SU-DHL-6 (cell line): ENCODE data around the gene SCARB1.

Experiments
- EZH2phosphoT487 ChIP-seq: fragments of 200-600 bp; sonication (generic), shearing (Covaris generic); conservative IDR thresholded peaks from 2 replicates; pipeline ENCODE4 v1.6.1; 2018; ENCODE audit warnings: mild to moderate bottlenecking, antibody characterized with exemption, low read length, moderate library complexity, mixed read lengths
- TF ChIP-seq, protein P1 (sequence below): fragments of 200-600 bp; sonication (generic); IDR thresholded peaks from one replicate; pipeline ENCODE4 v1.5.1; 2017; ENCODE audit warnings: antibody characterized with exemption, mild to moderate bottlenecking, low read length, moderate library complexity; ENCODE audit not compliant: insufficient read depth, poor library complexity, severe bottlenecking

DNA sequence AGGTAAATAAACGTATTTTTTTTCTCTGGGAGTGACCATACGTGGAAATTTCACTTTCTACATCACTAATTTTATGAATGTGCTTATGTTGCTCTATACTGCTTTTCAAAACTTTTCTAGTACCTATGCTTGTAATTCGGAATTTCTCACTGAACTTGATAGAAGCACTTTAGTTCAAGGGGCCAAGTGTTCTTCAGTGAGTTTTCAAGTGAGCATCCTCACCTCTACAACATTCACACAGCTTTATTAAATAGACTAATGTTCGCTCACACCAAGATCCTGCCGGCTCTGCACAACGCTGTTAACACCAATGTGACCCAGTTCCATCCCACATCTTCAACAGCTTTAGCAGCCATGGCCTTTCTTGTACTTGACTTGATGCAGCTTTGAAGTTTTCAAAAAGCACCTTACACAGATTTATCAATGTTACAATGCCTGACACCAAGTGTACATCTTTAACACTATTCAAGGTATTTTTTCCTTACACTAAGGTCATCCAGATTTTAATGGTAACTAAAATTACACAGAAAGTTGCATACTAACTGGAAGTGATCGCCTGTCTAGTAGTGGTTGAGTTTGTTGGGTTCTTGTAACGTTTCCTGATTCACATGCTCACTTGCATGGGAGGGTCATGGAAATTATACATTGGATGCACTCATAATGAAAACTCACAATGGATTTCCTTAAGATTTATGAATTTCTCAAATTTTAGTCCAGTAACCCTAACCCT lies 46.3 kb upstream of the SCARB1 start:
- TF ChIP-seq, protein P1, sequence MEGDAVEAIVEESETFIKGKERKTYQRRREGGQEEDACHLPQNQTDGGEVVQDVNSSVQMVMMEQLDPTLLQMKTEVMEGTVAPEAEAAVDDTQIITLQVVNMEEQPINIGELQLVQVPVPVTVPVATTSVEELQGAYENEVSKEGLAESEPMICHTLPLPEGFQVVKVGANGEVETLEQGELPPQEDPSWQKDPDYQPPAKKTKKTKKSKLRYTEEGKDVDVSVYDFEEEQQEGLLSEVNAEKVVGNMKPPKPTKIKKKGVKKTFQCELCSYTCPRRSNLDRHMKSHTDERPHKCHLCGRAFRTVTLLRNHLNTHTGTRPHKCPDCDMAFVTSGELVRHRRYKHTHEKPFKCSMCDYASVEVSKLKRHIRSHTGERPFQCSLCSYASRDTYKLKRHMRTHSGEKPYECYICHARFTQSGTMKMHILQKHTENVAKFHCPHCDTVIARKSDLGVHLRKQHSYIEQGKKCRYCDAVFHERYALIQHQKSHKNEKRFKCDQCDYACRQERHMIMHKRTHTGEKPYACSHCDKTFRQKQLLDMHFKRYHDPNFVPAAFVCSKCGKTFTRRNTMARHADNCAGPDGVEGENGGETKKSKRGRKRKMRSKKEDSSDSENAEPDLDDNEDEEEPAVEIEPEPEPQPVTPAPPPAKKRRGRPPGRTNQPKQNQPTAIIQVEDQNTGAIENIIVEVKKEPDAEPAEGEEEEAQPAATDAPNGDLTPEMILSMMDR, result no peak
- TF ChIP-seq EZH2phosphoT487, result no peak
